ENCODE results near the gene TEN1. TPM values are rescaled to one million over a fixed set of nuclear protein-coding genes. Genes with fewer than 3 reads are reported as not detected.

Gene TEN1
- total and polyA plus RNA-seq, 9 of the 15 experiments (the other 6 are each of a cell fraction or from before 2014, with no cell fraction given) = 1.3 to 25.7 (median 10.1) TPM

DNA sequence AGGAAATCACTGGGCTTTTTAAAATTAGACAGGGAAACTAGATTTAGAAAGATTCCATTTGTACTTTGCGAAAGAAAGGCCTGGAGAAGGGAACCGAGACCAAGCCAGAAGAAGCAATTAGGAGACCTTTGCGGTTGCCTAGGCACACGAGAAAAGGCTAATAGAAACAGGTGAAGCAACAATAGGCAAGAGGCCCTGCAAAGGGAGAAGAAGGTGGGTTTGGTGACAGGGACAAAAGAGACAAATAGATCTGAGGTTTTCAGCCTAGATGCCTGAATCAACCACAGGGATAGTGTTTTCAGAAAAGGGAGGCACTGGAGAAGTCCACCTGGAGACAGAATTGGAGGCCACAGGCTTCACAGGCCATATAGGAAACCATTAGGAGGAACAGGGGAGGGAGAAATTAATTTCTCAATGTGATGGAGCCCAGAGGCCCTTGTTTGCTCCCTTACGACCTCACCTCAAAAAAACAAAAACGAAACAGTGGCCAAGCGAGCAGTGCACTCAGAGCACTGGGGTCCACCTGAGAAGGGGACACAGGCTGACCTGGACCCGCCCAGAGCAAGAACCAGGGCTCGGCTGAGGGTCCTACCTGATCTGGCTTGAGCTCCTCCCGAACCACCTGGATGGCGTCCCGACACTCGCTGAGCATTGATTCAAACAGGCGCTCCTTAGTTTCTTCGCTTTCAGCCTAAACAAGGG is 70.9 kb downstream of the TEN1 start:
- TF ChIP-seq ZNF444 (CRISPR knock-in tag; IDR thresholded peaks at IDR 0.05) = no peak
- no peak for TF ChIP-seq XRCC3 (IDR thresholded peaks at IDR 0.05)
- TF ChIP-seq ELF2 (CRISPR knock-in tag; IDR thresholded peaks at IDR 0.05) = no peak
- no peak for TF ChIP-seq CBX5 (IDR thresholded peaks at IDR 0.05; ENCODE audit: borderline replicate concordance, low read depth)
- TF ChIP-seq, protein P1, sequence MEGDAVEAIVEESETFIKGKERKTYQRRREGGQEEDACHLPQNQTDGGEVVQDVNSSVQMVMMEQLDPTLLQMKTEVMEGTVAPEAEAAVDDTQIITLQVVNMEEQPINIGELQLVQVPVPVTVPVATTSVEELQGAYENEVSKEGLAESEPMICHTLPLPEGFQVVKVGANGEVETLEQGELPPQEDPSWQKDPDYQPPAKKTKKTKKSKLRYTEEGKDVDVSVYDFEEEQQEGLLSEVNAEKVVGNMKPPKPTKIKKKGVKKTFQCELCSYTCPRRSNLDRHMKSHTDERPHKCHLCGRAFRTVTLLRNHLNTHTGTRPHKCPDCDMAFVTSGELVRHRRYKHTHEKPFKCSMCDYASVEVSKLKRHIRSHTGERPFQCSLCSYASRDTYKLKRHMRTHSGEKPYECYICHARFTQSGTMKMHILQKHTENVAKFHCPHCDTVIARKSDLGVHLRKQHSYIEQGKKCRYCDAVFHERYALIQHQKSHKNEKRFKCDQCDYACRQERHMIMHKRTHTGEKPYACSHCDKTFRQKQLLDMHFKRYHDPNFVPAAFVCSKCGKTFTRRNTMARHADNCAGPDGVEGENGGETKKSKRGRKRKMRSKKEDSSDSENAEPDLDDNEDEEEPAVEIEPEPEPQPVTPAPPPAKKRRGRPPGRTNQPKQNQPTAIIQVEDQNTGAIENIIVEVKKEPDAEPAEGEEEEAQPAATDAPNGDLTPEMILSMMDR (IDR thresholded peaks at IDR 0.05 in 2 of 3, conservative IDR thresholded peaks at IDR 0.05 in 1 of 3; ENCODE audit: insufficient read depth in 2 of 3, low read depth in 1 of 3, low read length in 3 of 3) = no peak
- TF ChIP-seq ZNF76 (CRISPR knock-in tag; IDR thresholded peaks at IDR 0.05; ENCODE audit: borderline replicate concordance) = no peak
- no peak for TF ChIP-seq ZNF146 (CRISPR knock-in tag; IDR thresholded peaks at IDR 0.05; ENCODE audit: unreplicated experiment)
- no peak for TF ChIP-seq E2F3 (CRISPR knock-in tag; IDR thresholded peaks at IDR 0.05)
- TF ChIP-seq, protein P2, sequence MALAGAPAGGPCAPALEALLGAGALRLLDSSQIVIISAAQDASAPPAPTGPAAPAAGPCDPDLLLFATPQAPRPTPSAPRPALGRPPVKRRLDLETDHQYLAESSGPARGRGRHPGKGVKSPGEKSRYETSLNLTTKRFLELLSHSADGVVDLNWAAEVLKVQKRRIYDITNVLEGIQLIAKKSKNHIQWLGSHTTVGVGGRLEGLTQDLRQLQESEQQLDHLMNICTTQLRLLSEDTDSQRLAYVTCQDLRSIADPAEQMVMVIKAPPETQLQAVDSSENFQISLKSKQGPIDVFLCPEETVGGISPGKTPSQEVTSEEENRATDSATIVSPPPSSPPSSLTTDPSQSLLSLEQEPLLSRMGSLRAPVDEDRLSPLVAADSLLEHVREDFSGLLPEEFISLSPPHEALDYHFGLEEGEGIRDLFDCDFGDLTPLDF (CRISPR knock-in tag; IDR thresholded peaks at IDR 0.05) = no peak
- no peak for TF ChIP-seq DACH1 (IDR thresholded peaks at IDR 0.05; ENCODE audit: partially characterized antibody)
- no peak for TF ChIP-seq ATF7 (IDR thresholded peaks at IDR 0.05)
- TF ChIP-seq, protein P3, sequence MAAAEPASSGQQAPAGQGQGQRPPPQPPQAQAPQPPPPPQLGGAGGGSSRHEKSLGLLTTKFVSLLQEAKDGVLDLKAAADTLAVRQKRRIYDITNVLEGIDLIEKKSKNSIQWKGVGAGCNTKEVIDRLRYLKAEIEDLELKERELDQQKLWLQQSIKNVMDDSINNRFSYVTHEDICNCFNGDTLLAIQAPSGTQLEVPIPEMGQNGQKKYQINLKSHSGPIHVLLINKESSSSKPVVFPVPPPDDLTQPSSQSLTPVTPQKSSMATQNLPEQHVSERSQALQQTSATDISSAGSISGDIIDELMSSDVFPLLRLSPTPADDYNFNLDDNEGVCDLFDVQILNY (CRISPR knock-in tag; IDR thresholded peaks at IDR 0.05) = no peak
- no peak for TF ChIP-seq NCOA6 (IDR thresholded peaks at IDR 0.05)
- TF ChIP-seq, protein P4, sequence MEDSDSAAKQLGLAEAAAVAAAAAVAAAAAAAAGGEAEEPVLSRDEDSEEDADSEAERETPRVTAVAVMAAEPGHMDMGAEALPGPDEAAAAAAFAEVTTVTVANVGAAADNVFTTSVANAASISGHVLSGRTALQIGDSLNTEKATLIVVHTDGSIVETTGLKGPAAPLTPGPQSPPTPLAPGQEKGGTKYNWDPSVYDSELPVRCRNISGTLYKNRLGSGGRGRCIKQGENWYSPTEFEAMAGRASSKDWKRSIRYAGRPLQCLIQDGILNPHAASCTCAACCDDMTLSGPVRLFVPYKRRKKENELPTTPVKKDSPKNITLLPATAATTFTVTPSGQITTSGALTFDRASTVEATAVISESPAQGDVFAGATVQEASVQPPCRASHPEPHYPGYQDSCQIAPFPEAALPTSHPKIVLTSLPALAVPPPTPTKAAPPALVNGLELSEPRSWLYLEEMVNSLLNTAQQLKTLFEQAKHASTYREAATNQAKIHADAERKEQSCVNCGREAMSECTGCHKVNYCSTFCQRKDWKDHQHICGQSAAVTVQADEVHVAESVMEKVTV (CRISPR knock-in tag; IDR thresholded peaks at IDR 0.05) = no peak
- peaks cover 11% of the 10 kb centered on the region; the same call in 2 of the 3 replicates for H3K79me2 ChIP-seq (ENCODE audit: control insufficient read depth, insufficient read depth, low read length)
- H3K27ac ChIP-seq (ENCODE audit: extremely low read depth, low read depth, low read length) = no peak overlapping the region; the same call in 2 of the 3 replicates
- H3K9me3 ChIP-seq (replicated peaks; ENCODE audit: control insufficient read depth, insufficient read depth, low read depth, low read length) = no peaks in the 10 kb centered on the region
- no peak for DNase-seq (ENCODE audit: extremely low read depth in 1 of 4, low spot score in 3 of 4)
- WGBS (ENCODE audit: insufficient coverage, low coverage, missing lambda C conversion rate) = 92% methylated on average over 14 of the region's 15 CpGs
- no peaks in the 10 kb centered on the region for H3K9me1 ChIP-seq (ENCODE audit: control insufficient read depth, insufficient read depth, low read length)
- H3K4me1 ChIP-seq (replicated peaks in 1 of 2; ENCODE audit: control insufficient read depth in 2 of 2, insufficient read depth in 2 of 2, low read length in 2 of 2) = peaks cover 5 to 9% of the 10 kb centered on the region in 2 experiments; a peak in 3 of 5 replicates
- no peak overlapping the region for H3K4me3 ChIP-seq
- H2AFZ ChIP-seq (ENCODE audit: low read depth, low read length) = no peak overlapping the region
- in situ Hi-C loops (cut with MboI) (no loop called here), intact Hi-C loops (cut with micrococcal nuclease) (no loop called here)
- H3K27me3 ChIP-seq (ENCODE audit: control insufficient read depth in 2 of 2, insufficient read depth in 2 of 2, low read length in 2 of 2) = no peaks in the 10 kb centered on the region
- ChIA-PET POLR2A (interaction anchor here (1.1 to 2.8 kb wide), 2 partner anchors 10 to 14 kb away, joined by 5 to 14 read pairs; no protein-coding TSS in a partner anchor), CTCF (ENCODE audit: low intra/inter-chr PET ratio) (no interaction called here)
- H3K4me2 ChIP-seq (ENCODE audit: insufficient read depth, low read length) = no peak overlapping the region
- no TSS peak for BruUV-seq (replicated peaks)
- FAIRE-seq = no peak
- no peaks in the 10 kb centered on the region for H4K20me1 ChIP-seq (replicated peaks; ENCODE audit: control insufficient read depth, insufficient read depth, low read length)
- no peak for ATAC-seq
- no peak overlapping the region for H3K9ac ChIP-seq (ENCODE audit: insufficient read depth in 1 of 2, low read depth in 2 of 2, low read length in 2 of 2)
- H3K36me3 ChIP-seq (ENCODE audit: control insufficient read depth, insufficient read depth, low read length) = peaks cover 83% of the 10 kb centered on the region
